Motor neuron (in vitro differentiated cells): ENCODE measurements around the gene SSC4D. TPM values are rescaled to one million over a fixed set of nuclear protein-coding genes. Genes with fewer than 3 reads are reported as not detected.
"Not testable (repeated sequence)": the region's sequence is repeated elsewhere in the genome, so short reads cannot be mapped to it uniquely, and the experiment has no call there.

Experiments used
- ATAC-seq, 8 experiments: fragments of 200-7000 bp; cut with Tn5 transposase; replicated peaks in 6 of 8; 2 replicates each; pipeline ENCODE4 v1.8.0; 2021; ENCODE audit warnings: mild to moderate bottlenecking in 8 of 8, moderate library complexity in 8 of 8
- H3K27ac ChIP-seq, 2 donors: fragments of 250-450 bp; sonication (Bioruptor Pico); 2 replicates each; pipeline ENCODE4 v1.9.0; 2021; ENCODE audit warnings: antibody characterized with exemption in 2 of 2, mild to moderate bottlenecking in 2 of 2, moderate library complexity in 1 of 2
- H3K4me1 ChIP-seq, 2 donors: fragments of 250-450 bp; sonication (Bioruptor Pico); replicated peaks in 1 of 2; 2 replicates each; pipeline ENCODE4 v1.6.1; 2021; ENCODE audit warnings: antibody characterized with exemption in 2 of 2, mild to moderate bottlenecking in 2 of 2, moderate library complexity in 1 of 2
- H3K4me3 ChIP-seq, 5 donors: fragments of 250-450 bp; sonication (Bioruptor Pico); 2 replicates each; pipeline ENCODE4 v1.9.0; 2021; ENCODE audit warnings: antibody characterized with exemption in 5 of 5, mild to moderate bottlenecking in 5 of 5, moderate library complexity in 4 of 5
- WGBS, 10 experiments: fragments of 450-650 bp; shearing (Covaris generic); methylation state at CpG; one replicate each; pipeline ENCODE4 v1.0.0; 2022; 5-methylcytosine and 5-hydroxymethylcytosine counted together
- in situ Hi-C, 9 experiments: fragments of 400-800 bp; cut with MboI; loops; one replicate each; pipeline ENCODE4 v1.15.0; 2021; ENCODE audit warnings: low sequenced_read_pairs in 9 of 9, low pct_unique_long_range_greater_than_20kb in 2 of 9; ENCODE audit not compliant: unreplicated experiment in 9 of 9
- total RNA-seq, 8 experiments: library from RNA; unstranded; fragments of 300-600 nt; gene quantifications; 2 replicates each; pipeline versions ENCODE4 v1.2.3 to v1.2.4, GENCODE V29; 2022

The SSC4D gene
- total RNA-seq, 8 experiments from 2014 or later, result 0.18 to 1.5 (median 0.68) TPM

- ATAC-seq, result no peak
- in situ Hi-C loops, result no loop called here
- H3K4me1 ChIP-seq, result no peaks in the 10 kb centered on the region
- no peak overlapping the region for H3K4me3 ChIP-seq
- H3K27ac ChIP-seq, result no peak overlapping the region
- WGBS, 10 experiments, result 0 to 100% (median 72%) methylated on average over 1 to 8 of the region's 18 CpGs; no CpG with 5 or more reads in 2 of the 10 experiments
Observed at GRCh38 chr7:76428868-76429805, 19.6 kb upstream of the SSC4D start.

- Histone ChIP-seq H3K4me3 (no peak overlapping the region), H3K4me1 (no peaks in the 10 kb centered on the region), H3K27ac (no peak overlapping the region)
- 0 to 100% (median 81%) methylated on average over 1 to 8 of the region's 13 CpGs; no CpG with 5 or more reads in 2 of the 10 experiments for WGBS, 10 experiments
- ATAC-seq, result no peak
- in situ Hi-C loops, result no loop called here
Observed at GRCh38 chr7:76428149-76428823, 18.8 kb upstream of the SSC4D start.

DNA sequence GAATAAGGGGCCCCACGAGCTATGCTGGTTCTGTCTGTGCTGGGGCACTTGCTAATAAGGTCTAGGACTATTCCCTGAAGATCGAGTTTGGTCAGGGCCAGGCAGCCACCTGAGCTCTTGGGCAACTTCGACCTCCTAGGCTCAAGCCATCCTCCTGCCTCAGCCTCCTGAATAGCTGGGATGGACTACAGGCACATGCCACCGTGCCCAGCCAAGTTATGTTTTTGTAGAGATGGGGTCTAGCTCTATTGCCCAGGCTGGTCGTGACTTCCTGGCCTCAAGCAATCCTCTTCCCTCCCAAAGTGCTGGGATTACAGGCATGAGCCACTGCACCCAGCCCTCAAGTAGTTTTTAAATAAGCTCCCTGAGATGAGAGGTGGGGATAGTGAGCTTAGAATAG is 18.1 kb upstream of the SSC4D start:
- WGBS, 10 experiments, result 28 to 83% (median 70%) methylated on average over 1 to 4 of the region's 5 CpGs; no CpG with 5 or more reads in 3 of the 10 experiments
- no peak for ATAC-seq
- in situ Hi-C loops, result no loop called here
- Histone ChIP-seq H3K27ac (no peak overlapping the region), H3K4me3 (no peak overlapping the region), H3K4me1 (no peaks in the 10 kb centered on the region)

- WGBS, 10 experiments, result 0 to 100% (median 74%) methylated on average over 1 to 4 of the region's 4 CpGs; no CpG with 5 or more reads in 5 of the 10 experiments
- Histone ChIP-seq H3K4me1 (no peaks in the 10 kb centered on the region), H3K4me3 (no peak overlapping the region), H3K27ac (no peak overlapping the region)
- no peak for ATAC-seq
- in situ Hi-C loops, result no loop called here
Observed at GRCh38 chr7:76426246-76426645, 16.7 kb upstream of the SSC4D start.

GRCh38 chr7:76425558-76425957 is 16.1 kb upstream of the SSC4D start:
- in situ Hi-C loops, H3K27ac ChIP-seq, ATAC-seq, H3K4me3 ChIP-seq, H3K4me1 ChIP-seq: not testable (repeated sequence)
- whole genome bisulfite sequencing, 10 experiments, result 71 to 100% (median 91%) methylated on average over 1 to 4 of the region's 4 CpGs; no CpG with 5 or more reads in 6 of the 10 experiments

- no peak for ATAC-seq
- no peak overlapping the region for H3K4me3 ChIP-seq
- 60 to 86% (median 60%) methylated on average over 1 to 4 of the region's 9 CpGs; no CpG with 5 or more reads in 7 of the 10 experiments for whole genome bisulfite sequencing, 10 experiments
- in situ Hi-C loops, result no loop called here
- H3K27ac ChIP-seq, result no peak overlapping the region
- no peaks in the 10 kb centered on the region for H3K4me1 ChIP-seq
Observed at GRCh38 chr7:76425156-76425555, 15.7 kb upstream of the SSC4D start.

DNA sequence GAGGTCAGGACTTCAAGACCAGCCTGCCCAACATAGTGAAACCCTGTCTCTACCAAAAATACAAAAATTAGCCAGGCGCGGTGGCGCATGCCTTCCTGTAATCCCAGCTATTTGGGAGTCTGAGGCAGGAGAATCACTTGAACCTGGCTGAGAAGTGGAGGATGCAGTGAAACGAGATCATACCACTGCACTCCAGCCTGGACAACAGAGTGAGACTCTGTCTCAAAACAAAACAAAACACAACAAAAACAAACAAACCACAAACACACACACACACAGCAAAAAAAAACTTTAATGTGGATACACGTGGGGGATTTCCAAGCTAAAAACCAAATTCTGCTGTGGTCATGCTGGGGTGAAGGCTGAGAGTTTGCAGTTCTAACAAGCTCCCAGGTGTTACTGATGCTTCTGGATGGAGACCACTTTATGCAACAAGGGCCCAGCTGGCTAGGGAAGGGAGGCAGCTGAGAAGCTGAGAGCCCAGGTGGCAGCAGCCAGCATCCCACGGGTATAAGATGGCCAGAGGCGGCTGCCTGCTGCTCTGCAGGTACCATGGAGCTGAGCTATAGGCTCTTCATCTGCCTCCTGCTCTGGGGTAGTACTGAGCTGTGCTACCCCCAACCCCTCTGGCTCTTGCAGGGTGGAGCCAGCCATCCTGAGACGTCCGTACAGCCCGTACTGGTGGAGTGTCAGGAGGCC is 15.1 kb upstream of the SSC4D start, which contains the start of gene ZP3:
TSS of gene ZP3 (plus strand) at position 538 of the 699 bp plus-strand sequence. CDS start at position 553, 15 bp downstream.
- WGBS, 10 experiments, result 80 to 100% (median 83%) methylated on average over 1 to 7 of the region's 10 CpGs; no CpG with 5 or more reads in 3 of the 10 experiments
- no peak within 1 kb of the TSS for H3K4me3 ChIP-seq
- H3K4me1 ChIP-seq, result no peaks in the 10 kb centered on the region
- H3K27ac ChIP-seq, result no peak within 1 kb of the TSS
- no peak for ATAC-seq
- in situ Hi-C loops, result no loop called here

GRCh38 chr7:76423666-76424412 is 14.3 kb upstream of the SSC4D start:
- Histone ChIP-seq H3K27ac (no peak overlapping the region), H3K4me1 (no peaks in the 10 kb centered on the region), H3K4me3 (no peak overlapping the region)
- ATAC-seq, result peak in 3 of 8 experiments; percentile 7 to 31 (median 23)
- WGBS, 10 experiments, result 28 to 100% (median 51%) methylated on average over 1 to 9 of the region's 15 CpGs; no CpG with 5 or more reads in 1 of the 10 experiments
- in situ Hi-C loops, result no loop called here

GRCh38 chr7:76421097-76421496 is 11.6 kb upstream of the SSC4D start:
- H3K4me3 ChIP-seq, H3K27ac ChIP-seq, H3K4me1 ChIP-seq, in situ Hi-C loops: not testable (repeated sequence)
- ATAC-seq, result peak in 2 of 8 experiments; percentile 38 to 94
- 0 to 80% (median 61%) methylated on average over 1 to 3 of the region's 6 CpGs; no CpG with 5 or more reads in 4 of the 10 experiments for WGBS, 10 experiments

GRCh38 chr7:76417654-76418310 is 8.3 kb upstream of the SSC4D start:
- H3K27ac ChIP-seq, ATAC-seq, in situ Hi-C loops, H3K4me1 ChIP-seq, H3K4me3 ChIP-seq: not testable (repeated sequence)
- WGBS, 10 experiments, result 47 to 100% (median 100%) methylated on average over 1 to 4 of the region's 10 CpGs; no CpG with 5 or more reads in 3 of the 10 experiments

GRCh38 chr7:76412249-76412648 is 2.8 kb upstream of the SSC4D start:
- in situ Hi-C loops, result no loop called here

DNA sequence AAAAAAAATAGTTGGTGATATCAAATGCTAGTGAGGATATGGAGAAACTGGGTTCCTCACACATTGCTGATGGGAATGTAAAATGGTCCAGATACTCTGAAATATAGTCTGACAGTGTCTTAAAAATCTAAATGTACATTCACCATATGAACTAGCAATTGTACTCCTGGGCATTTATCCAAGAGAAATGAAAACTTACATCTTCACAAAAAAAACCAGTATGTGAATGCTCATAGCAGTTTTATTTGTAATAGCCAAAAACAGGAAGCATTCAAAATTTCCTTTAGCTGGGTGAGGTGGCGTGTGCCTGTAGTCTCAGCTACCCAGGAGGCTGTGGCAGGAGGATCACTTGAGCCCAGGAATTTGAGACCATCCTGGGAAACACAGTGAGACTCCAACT is 2.1 kb upstream of the SSC4D start:
- ATAC-seq, result no peak
- Histone ChIP-seq H3K27ac (no peak overlapping the region), H3K4me1 (peaks cover 0 to 10% of the 10 kb centered on the region in 2 donors), H3K4me3 (no peak overlapping the region)
- in situ Hi-C loops, result no loop called here
- 67 to 100% (median 100%) methylated on average over 1 of the region's 1 CpG; no CpG with 5 or more reads in 5 of the 10 experiments for WGBS, 10 experiments

More at GRCh38 chr7:76412249-76412648, 2.8 kb upstream of the SSC4D start:
- ATAC-seq, result no peak
- WGBS, 10 experiments, result 13 to 75% (median 47%) methylated on average over 1 to 3 of the region's 5 CpGs; no CpG with 5 or more reads in 2 of the 10 experiments
- H3K4me3 ChIP-seq, result no peak overlapping the region
- H3K4me1 ChIP-seq, result peaks cover 0 to 10% of the 10 kb centered on the region in 2 donors
- no peak overlapping the region for H3K27ac ChIP-seq
